Measurements from ENCODE around the gene C1orf198.

- TF ChIP-seq EZH2 (IDR thresholded peaks at IDR 0.05; ENCODE audit: insufficient read depth, poor library complexity, severe bottlenecking) (no peak), EZH2phosphoT487 (IDR thresholded peaks at IDR 0.05; ENCODE audit: insufficient read depth, low read depth) (no peak)
Observed at GRCh38 chr1:230853731-230854130, 14.6 kb downstream of the C1orf198 start.

Data from GM23248 (cell line).